ENCODE results near the gene EDC4.
A peak's percentile ranks its signal among the peaks of the same experiment; 100 is the strongest.

EDC4 gene

DNA sequence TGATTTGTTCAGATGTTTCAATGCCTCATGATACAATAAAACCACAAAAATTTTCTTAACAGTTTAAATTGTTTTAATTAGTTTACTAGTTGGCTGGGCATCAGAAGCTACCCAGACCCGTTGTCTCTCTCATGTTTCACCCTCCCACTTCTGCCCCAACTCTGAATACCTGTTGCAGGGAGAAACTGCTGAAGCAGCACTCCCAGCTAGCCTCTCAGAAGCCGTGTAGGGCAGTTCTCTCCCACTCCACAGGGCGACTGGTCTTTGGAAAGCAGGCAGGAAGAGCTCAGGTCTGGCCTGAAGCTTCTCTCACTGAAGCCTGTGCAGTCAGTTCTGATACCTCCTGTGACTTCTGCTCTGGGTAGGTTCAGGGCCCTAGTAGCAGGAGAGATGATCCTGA lies 1.6 kb upstream of the EDC4 start:
- Histone ChIP-seq H3K4me2 (ENCODE audit: low read depth, low read length, poor library complexity, severe bottlenecking) (no peak overlapping the region), H3K9me2 (replicated peaks; ENCODE audit: insufficient read depth, low read length) (no peaks in the 10 kb centered on the region), H3K4me3 (ENCODE audit: insufficient read depth, low read length, poor library complexity, severe bottlenecking) (no peak overlapping the region), H2AFZ (ENCODE audit: low read depth, low read length, severe bottlenecking) (no peak overlapping the region), H3K9ac (ENCODE audit: low read length) (no peak overlapping the region), H3K36me3 (ENCODE audit: low read length) (no peaks in the 10 kb centered on the region), H3K79me2 (ENCODE audit: insufficient read depth, low read length) (peaks cover 33% of the 10 kb centered on the region), H3K9me3 (ENCODE audit: insufficient read depth, low read length) (no peaks in the 10 kb centered on the region), H3F3A (ENCODE audit: insufficient read depth) (peaks cover 21% of the 10 kb centered on the region), H3K27ac (ENCODE audit: low read depth, low read length) (no peak overlapping the region), H3K27me3 (ENCODE audit: low read length) (no peaks in the 10 kb centered on the region), H4K20me1 (ENCODE audit: low read depth, low read length) (no peaks in the 10 kb centered on the region)
- no peak for TF ChIP-seq CTCF (IDR thresholded peaks at IDR 0.05; ENCODE audit: insufficient read depth, low read length, poor library complexity, severe bottlenecking)
- no peak for TF ChIP-seq EZH2phosphoT487 (conservative IDR thresholded peaks at IDR 0.05; ENCODE audit: low read length)

GRCh38 chr16:67872131-67872630 lies 671 bp upstream of the EDC4 start:
- TF ChIP-seq EZH2phosphoT487 (conservative IDR thresholded peaks at IDR 0.05; ENCODE audit: low read length), result no peak
- TF ChIP-seq CTCF (IDR thresholded peaks at IDR 0.05; ENCODE audit: insufficient read depth, low read length, poor library complexity, severe bottlenecking), result no peak
- Histone ChIP-seq H3K79me2 (ENCODE audit: insufficient read depth, low read length) (peaks cover 35% of the 10 kb centered on the region), H3K27ac (ENCODE audit: low read depth, low read length) (peak overlapping the region; percentile 47), H2AFZ (ENCODE audit: low read depth, low read length, severe bottlenecking) (peak overlapping the region; percentile 84), H3K4me2 (ENCODE audit: low read depth, low read length, poor library complexity, severe bottlenecking) (peak overlapping the region; percentile 85), H3K4me3 (ENCODE audit: insufficient read depth, low read length, poor library complexity, severe bottlenecking) (no peak overlapping the region), H3K9ac (ENCODE audit: low read length) (peak overlapping the region; percentile 90), H3K27me3 (ENCODE audit: low read length) (no peaks in the 10 kb centered on the region), H4K20me1 (ENCODE audit: low read depth, low read length) (no peaks in the 10 kb centered on the region), H3K36me3 (ENCODE audit: low read length) (no peaks in the 10 kb centered on the region), H3K9me3 (ENCODE audit: insufficient read depth, low read length) (no peaks in the 10 kb centered on the region), H3K9me2 (replicated peaks; ENCODE audit: insufficient read depth, low read length) (no peaks in the 10 kb centered on the region), H3F3A (ENCODE audit: insufficient read depth) (peaks cover 21% of the 10 kb centered on the region)

DNA sequence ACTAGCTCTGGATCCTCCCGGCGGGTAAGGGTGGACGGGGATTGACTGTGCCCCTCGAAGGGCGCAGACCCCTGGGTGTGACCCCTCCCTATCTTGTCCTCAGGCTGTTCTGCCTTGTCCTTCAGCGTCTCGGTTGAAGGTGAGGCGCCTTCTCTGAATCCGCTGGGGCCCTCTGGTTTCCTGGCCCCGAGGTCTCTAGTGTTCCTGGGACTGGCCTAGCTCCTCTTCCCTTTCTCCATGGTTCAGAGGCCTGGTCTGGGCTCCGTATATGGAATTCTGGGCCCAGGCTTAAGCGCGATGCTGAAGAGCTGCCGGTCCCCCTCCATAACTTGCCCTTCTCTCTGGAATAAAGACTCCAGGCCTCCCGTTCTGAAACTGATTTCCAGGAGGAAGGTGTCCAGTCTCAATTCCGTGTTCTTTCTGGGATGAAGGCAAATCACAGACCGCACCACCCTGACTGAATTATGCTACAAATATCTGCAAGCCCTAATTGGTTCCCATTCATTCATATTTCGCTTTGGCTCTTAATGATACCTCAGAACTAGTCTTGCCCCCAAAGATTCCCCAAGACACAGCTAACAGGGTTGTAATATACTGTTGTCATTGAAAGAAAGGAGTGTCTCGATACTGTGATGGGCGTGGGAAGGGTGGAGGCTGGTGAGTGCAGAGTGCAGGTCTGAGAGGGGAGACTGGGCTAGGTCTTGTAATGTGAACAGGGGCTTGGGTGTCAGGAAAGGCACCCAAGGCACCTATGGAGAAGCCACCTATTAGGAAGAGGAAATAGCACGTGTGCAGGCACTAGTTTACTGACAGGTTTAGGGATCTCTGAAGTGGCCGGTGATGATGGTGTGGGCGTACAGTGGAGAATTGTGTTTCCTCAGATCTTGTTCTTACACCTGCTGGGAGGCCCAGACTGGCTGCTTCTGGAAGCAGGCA lies 851 bp downstream of the EDC4 start:
- TF ChIP-seq CTCF (IDR thresholded peaks at IDR 0.05; ENCODE audit: insufficient read depth, low read length, poor library complexity, severe bottlenecking) (no peak), EZH2phosphoT487 (conservative IDR thresholded peaks at IDR 0.05; ENCODE audit: low read length) (no peak)

More for the DNA sequence above, 851 bp downstream of the EDC4 start:
- H3K27me3 ChIP-seq (ENCODE audit: low read length), result no peaks in the 10 kb centered on the region
- no peaks in the 10 kb centered on the region for H3K9me3 ChIP-seq (ENCODE audit: insufficient read depth, low read length)
- H3F3A ChIP-seq (ENCODE audit: insufficient read depth), result peaks cover 21% of the 10 kb centered on the region
- H3K4me2 ChIP-seq (ENCODE audit: low read depth, low read length, poor library complexity, severe bottlenecking), result peak overlapping the region; percentile 85
- no peaks in the 10 kb centered on the region for H4K20me1 ChIP-seq (ENCODE audit: low read depth, low read length)
- H2AFZ ChIP-seq (ENCODE audit: low read depth, low read length, severe bottlenecking), result peak overlapping the region; percentile 84
- no peaks in the 10 kb centered on the region for H3K9me2 ChIP-seq (replicated peaks; ENCODE audit: insufficient read depth, low read length)
- H3K4me3 ChIP-seq (ENCODE audit: insufficient read depth, low read length, poor library complexity, severe bottlenecking), result peak overlapping the region; percentile 96
- peak overlapping the region; percentile 90 for H3K9ac ChIP-seq (ENCODE audit: low read length)
- H3K27ac ChIP-seq (ENCODE audit: low read depth, low read length), result peak overlapping the region; percentile 47
- peaks cover 35% of the 10 kb centered on the region for H3K79me2 ChIP-seq (ENCODE audit: insufficient read depth, low read length)
- H3K36me3 ChIP-seq (ENCODE audit: low read length), result no peaks in the 10 kb centered on the region

All from SU-DHL-6 (cell line).